GM12872 (cell line): ENCODE results near the gene WDR72.

ENCODE experiments used
- CTCF ChIP-seq: IDR thresholded peaks from 3 replicates; pipeline ENCODE4 v1.5.1; 2011; ENCODE audit warnings: low read depth, mild to moderate bottlenecking, low read length, moderate library complexity; ENCODE audit not compliant: insufficient read depth

WDR72 gene

GRCh38 chr15:53658827-53659555 is 100.5 kb downstream of the WDR72 start:
- no peak for TF ChIP-seq CTCF

GRCh38 chr15:53658255-53658654 is 101.2 kb downstream of the WDR72 start:
- TF ChIP-seq CTCF, result no peak

GRCh38 chr15:53648934-53649333 is 110.5 kb downstream of the WDR72 start:
- TF ChIP-seq CTCF, result no peak

- TF ChIP-seq CTCF, result no peak
These were observed 114.8 kb downstream of the WDR72 start for GRCh38 chr15:53644660-53645059.

- no peak for TF ChIP-seq CTCF
These were observed 124.9 kb downstream of the WDR72 start for GRCh38 chr15:53634517-53635106.

GRCh38 chr15:53627279-53627678 is 132.2 kb downstream of the WDR72 start:
- TF ChIP-seq CTCF, result no peak

GRCh38 chr15:53625962-53626845 is 133.3 kb downstream of the WDR72 start:
- no peak for TF ChIP-seq CTCF
